SK-N-SH (cell line): ENCODE data around the gene GPN3. TPM values are rescaled to one million over a fixed set of nuclear protein-coding genes. Genes with fewer than 3 reads are reported as not detected.
"Not testable (repeated sequence)": the region's sequence is repeated elsewhere in the genome, so short reads cannot be mapped to it uniquely, and the experiment has no call there.

ENCODE experiments used
- CTCF ChIA-PET: fragments of 300-600, 350-600 bp; formaldehyde crosslinking; extraction: SDS; loops from one replicate; lab custom pipeline; 2021; lab: Yijun Ruan, JAX
- POLR2A ChIA-PET: fragments of 350-600 bp; sonication (Branson Sonifier 250); formaldehyde crosslinking; extraction: SDS; loops from one replicate; lab custom pipeline; 2020; ENCODE audit warnings: antibody characterized with exemption, inconsistent platforms; lab: Yijun Ruan, JAX
- DNase-seq: peaks from one replicate; pipeline ENCODE4 v3.0.0; 2012
- H2AFZ ChIP-seq: fragments of 200-600 bp; sonication (generic); 2 replicates; pipeline ENCODE4 v1.8.1; 2016; ENCODE audit warnings: antibody characterized with exemption, mild to moderate bottlenecking, low read depth
- H3F3A ChIP-seq: fragments of 200-600 bp; sonication (generic); replicated peaks from 2 replicates; pipeline ENCODE3; 2016; ENCODE audit warnings: antibody characterized with exemption, mild to moderate bottlenecking; ENCODE audit not compliant: insufficient read depth
- H3K27ac ChIP-seq, 2 experiments: fragments of 200-500 bp in 1 of 2; fragments of 200-600 bp in 1 of 2; sonication (Bioruptor generic) in 1 of 2; sonication (generic), shearing (Covaris generic) in 1 of 2; 2 replicates each; pipeline versions ENCODE4 v1.5.1 to v1.6.1; 2014 to 2016; ENCODE audit warnings: low read depth in 2 of 2, inconsistent platforms in 1 of 2, low read length in 1 of 2, mild to moderate bottlenecking in 1 of 2, mixed read lengths in 1 of 2
- H3K27me3 ChIP-seq: fragments of 200-600 bp; sonication (generic), shearing (Covaris generic); 2 replicates; pipeline ENCODE4 v1.6.1; 2016; ENCODE audit warnings: mixed run types; ENCODE audit not compliant: insufficient read depth
- H3K36me3 ChIP-seq, 2 experiments: fragments of 200-500 bp in 1 of 2; fragments of 200-600 bp in 1 of 2; sonication (Bioruptor generic) in 1 of 2; sonication (generic) in 1 of 2; replicated peaks in 1 of 2; 2 replicates each; pipeline versions ENCODE3 to v1.5.1; 2014 to 2016; ENCODE audit warnings: low read length in 1 of 2, mild to moderate bottlenecking in 1 of 2; ENCODE audit not compliant: insufficient read depth in 2 of 2, control insufficient read depth in 1 of 2
- H3K4me1 ChIP-seq, 2 experiments: fragments of 200-500 bp in 1 of 2; fragments of 200-600 bp in 1 of 2; sonication (Bioruptor generic) in 1 of 2; sonication (generic), shearing (Covaris generic) in 1 of 2; 2 replicates each; pipeline versions ENCODE4 v1.5.1 to v1.6.1; 2014 to 2016; ENCODE audit warnings: low read depth in 1 of 2, low read length in 1 of 2, mixed run types in 1 of 2; ENCODE audit not compliant: insufficient read depth in 2 of 2, control insufficient read depth in 1 of 2
- H3K4me2 ChIP-seq: fragments of 200-600 bp; sonication (generic), shearing (Covaris generic); 2 replicates; pipeline ENCODE4 v1.6.1; 2017; ENCODE audit warnings: mixed run types
- H3K4me3 ChIP-seq, 2 experiments: fragments of 200-500 bp in 1 of 2; fragments of 200-600 bp in 1 of 2; sonication (Bioruptor generic) in 1 of 2; sonication (generic), shearing (Covaris generic) in 1 of 2; 2 replicates each; pipeline versions ENCODE4 v1.5.1 to v1.8.1; 2014 to 2016; ENCODE audit warnings: low read depth in 2 of 2, inconsistent platforms in 1 of 2, low read length in 1 of 2, mild to moderate bottlenecking in 1 of 2, mixed read lengths in 1 of 2, moderate library complexity in 1 of 2
- H3K79me2 ChIP-seq: fragments of 200-600 bp; sonication (generic); 2 replicates; pipeline ENCODE4 v1.8.1; 2017; ENCODE audit warnings: mild to moderate bottlenecking; ENCODE audit not compliant: insufficient read depth
- H3K9ac ChIP-seq: fragments of 200-600 bp; sonication (generic); 2 replicates; pipeline ENCODE4 v1.6.1; 2017; ENCODE audit warnings: mixed run types
- H3K9me2 ChIP-seq: fragments of 200-600 bp; sonication (generic); 2 replicates; pipeline ENCODE4 v1.6.1; 2017; ENCODE audit warnings: mixed run types
- H3K9me3 ChIP-seq: fragments of 200-600 bp; sonication (generic); 2 replicates; pipeline ENCODE4 v1.6.1; 2017; ENCODE audit warnings: mixed run types, mild to moderate bottlenecking, moderate library complexity
- H4K20me1 ChIP-seq: fragments of 200-600 bp; sonication (generic); 2 replicates; pipeline ENCODE4 v1.6.1; 2017; ENCODE audit warnings: mild to moderate bottlenecking, mixed run types; ENCODE audit not compliant: insufficient read depth
- CHD2 ChIP-seq: fragments of 150-350 bp; IDR thresholded peaks from 2 replicates; pipeline ENCODE4 v1.6.1; 2018; ENCODE audit warnings: low read length; ENCODE audit not compliant: partially characterized antibody
- EZH2phosphoT487 ChIP-seq: fragments of 200-600 bp; sonication (generic); IDR thresholded peaks from 2 replicates; pipeline ENCODE4 v1.6.1; 2017; ENCODE audit warnings: low read depth, mixed run types, mild to moderate bottlenecking, antibody characterized with exemption, moderate library complexity, borderline replicate concordance
- FOSL2 ChIP-seq: IDR thresholded peaks from 2 replicates; pipeline ENCODE4 v1.4.0; 2012; ENCODE audit warnings: low read depth, mild to moderate bottlenecking, moderate library complexity, borderline replicate concordance
- FOXJ3 ChIP-seq: sonication (generic); formaldehyde crosslinking; IDR thresholded peaks from 2 replicates; pipeline ENCODE4 v1.5.1; 2020; ENCODE audit warnings: mild to moderate bottlenecking, missing genetic modification reagents
- JUND ChIP-seq: IDR thresholded peaks from 2 replicates; pipeline ENCODE4 v1.4.0; 2012
- NFIC ChIP-seq: IDR thresholded peaks from 2 replicates; pipeline ENCODE4 v1.4.0; 2012; ENCODE audit warnings: borderline replicate concordance
- NRF1 ChIP-seq: IDR thresholded peaks from 2 replicates; pipeline ENCODE4 v1.6.1; 2012; ENCODE audit warnings: low read depth, mild to moderate bottlenecking, low read length
- POLR2AphosphoS5 ChIP-seq: IDR thresholded peaks from 2 replicates; pipeline ENCODE4 v1.6.1; 2012; ENCODE audit warnings: low read depth, low read length
- RAD21 ChIP-seq: IDR thresholded peaks from 2 replicates; pipeline ENCODE4 v1.6.1; 2012; ENCODE audit warnings: mild to moderate bottlenecking, low read length
- SIN3A ChIP-seq: IDR thresholded peaks from 2 replicates; pipeline ENCODE4 v1.6.1; 2012; ENCODE audit warnings: low read depth, mild to moderate bottlenecking, low read length, moderate library complexity, borderline replicate concordance
- SMC3 ChIP-seq: IDR thresholded peaks from 2 replicates; pipeline ENCODE4 v1.6.1; 2012; ENCODE audit warnings: low read depth, low read length, improper control_type of control experiment
- TAF1 ChIP-seq: IDR thresholded peaks from 2 replicates; pipeline ENCODE4 v1.6.1; 2012; ENCODE audit warnings: low read depth, mild to moderate bottlenecking, low read length, moderate library complexity, borderline replicate concordance
- TCF12 ChIP-seq: IDR thresholded peaks from 2 replicates; pipeline ENCODE4 v1.4.0; 2012
- WGBS: methylation state at CpG from one replicate; pipeline ENCODE4 v1.1.6; 2017; ENCODE audit warnings: low lambda C conversion rate; 5-methylcytosine and 5-hydroxymethylcytosine counted together
- polyA plus RNA-seq, 3 experiments: library from polyadenylated mRNA; depleted of rRNA; stranded (reverse); fragments of >200 nt; gene quantifications; 2 replicates each; pipeline ENCODE4 v1.2.3, GENCODE V29; 2012
- TF ChIP-seq, protein P1 (sequence below): fragments of 150-350 bp; IDR thresholded peaks from 2 replicates; pipeline ENCODE4 v1.6.1; 2016; ENCODE audit warnings: mild to moderate bottlenecking, low read depth, low read length
- TF ChIP-seq, protein P2 (sequence below): fragments of 200-600 bp; sonication (generic); IDR thresholded peaks from 2 replicates; pipeline ENCODE4 v1.6.1; 2017; ENCODE audit warnings: antibody characterized with exemption, mild to moderate bottlenecking, moderate library complexity
- TF ChIP-seq, protein P3 (sequence below): IDR thresholded peaks from 2 replicates; pipeline ENCODE4 v1.4.0; 2012; ENCODE audit warnings: low read depth, borderline replicate concordance
- TF ChIP-seq, protein P4 (sequence below): IDR thresholded peaks from 2 replicates; pipeline ENCODE4 v1.4.0; 2012; ENCODE audit warnings: low read depth, borderline replicate concordance
- TF ChIP-seq, protein P5 (sequence below): IDR thresholded peaks from 2 replicates; pipeline ENCODE4 v1.4.0; 2012; ENCODE audit warnings: low read depth

Gene GPN3
- polyA plus RNA-seq, 1 of the 3 experiments (the other 2 are of a cell fraction): 21.6 TPM

DNA sequence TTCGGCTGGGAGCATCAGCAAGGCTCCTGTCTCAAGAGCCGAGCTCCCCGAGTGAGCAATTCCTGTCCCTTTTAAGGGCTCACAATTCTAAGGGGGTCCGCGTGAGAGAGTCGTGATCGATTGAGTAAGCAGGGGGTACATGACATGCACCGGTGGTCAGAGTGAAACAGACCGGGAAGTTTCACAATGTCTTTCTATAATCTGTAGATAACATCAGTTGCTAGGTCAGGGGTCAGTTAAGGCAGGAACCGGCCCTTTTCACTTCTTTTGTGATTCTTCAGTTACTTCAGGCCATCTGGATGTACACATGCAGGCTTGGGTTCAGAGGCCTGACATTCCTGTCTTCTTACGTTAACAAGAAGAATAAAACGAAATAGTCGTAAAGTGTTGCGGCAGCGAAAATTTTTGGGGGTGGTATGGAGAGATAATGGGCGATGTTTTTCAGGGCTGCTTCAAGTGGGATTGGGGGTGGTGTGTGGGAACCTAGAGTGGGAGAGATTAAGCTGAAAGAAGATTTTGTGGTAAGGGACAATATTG, 62.9 kb downstream of the GPN3 start:
- H3K27ac ChIP-seq, H3K4me3 ChIP-seq, DNase-seq, H3K4me2 ChIP-seq, H3K9ac ChIP-seq, H3K9me3 ChIP-seq, H3F3A ChIP-seq, H3K27me3 ChIP-seq, H3K9me2 ChIP-seq, H4K20me1 ChIP-seq, H3K4me1 ChIP-seq, POLR2A ChIA-PET: not testable (repeated sequence)
- Histone ChIP-seq H2AFZ (peak overlapping the region; percentile 100; the same call in 1 of the 2 replicates), H3K36me3 (peaks cover 4 to 14% of the 10 kb centered on the region in 2 experiments), H3K79me2 (peaks cover 33% of the 10 kb centered on the region)
- CTCF ChIA-PET: interaction anchor here (1.4 kb wide), 1 partner anchor 26 kb away, joined by 3 read pairs; no protein-coding TSS in a partner anchor
- WGBS: 95% methylated on average over 16 of the region's 16 CpGs

DNA sequence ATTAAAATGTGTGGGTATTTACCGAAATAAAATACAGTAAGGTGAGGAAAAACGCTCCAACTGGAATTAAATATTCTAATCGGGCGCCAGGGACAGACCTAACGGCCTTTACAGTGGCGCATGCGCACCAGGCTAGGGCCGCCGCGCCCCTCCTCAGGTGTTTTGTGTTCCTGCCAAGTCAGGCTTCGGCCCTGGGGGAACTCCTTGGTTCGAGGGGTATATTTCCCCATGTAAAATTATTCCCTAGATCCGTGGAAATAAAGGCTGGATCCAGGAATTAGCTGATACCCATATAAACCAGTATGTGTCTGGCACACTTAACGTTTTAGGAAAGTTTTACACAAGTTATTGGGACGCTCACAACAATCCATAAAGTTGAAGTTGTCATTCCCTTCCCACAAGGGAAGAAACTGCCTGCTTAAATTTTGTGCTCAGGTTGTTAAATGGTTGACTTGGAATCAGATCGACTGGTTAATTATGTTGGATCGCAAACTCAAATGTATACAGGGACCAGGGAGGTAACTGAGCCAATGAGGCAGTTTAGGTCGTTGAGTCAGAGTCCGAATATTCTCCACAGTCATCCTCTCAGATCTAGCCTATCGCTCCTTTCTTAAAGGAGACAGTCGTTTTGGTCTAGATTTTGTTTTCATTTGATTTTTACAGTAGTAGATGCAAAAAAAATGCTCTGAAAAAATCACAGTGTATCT, 63.9 kb downstream of the GPN3 start:
- Histone ChIP-seq H3K36me3 (peaks cover 7 to 18% of the 10 kb centered on the region in 2 experiments), H3K79me2 (peaks cover 43% of the 10 kb centered on the region), H3K4me1 (peaks cover 0 to 5% of the 10 kb centered on the region in 2 experiments; a peak in 2 of 4 replicates), H3K27ac (peak overlapping the region; percentile 95 to 98), H4K20me1 (no peaks in the 10 kb centered on the region), H3K4me2 (peak overlapping the region; percentile 75), H3K9me2 (no peaks in the 10 kb centered on the region), H3K4me3 (peak overlapping the region; percentile 81 to 99), H2AFZ (peak overlapping the region; percentile 100), H3K9me3 (no peaks in the 10 kb centered on the region), H3K9ac (peak overlapping the region; percentile 90), H3F3A (peaks cover 5% of the 10 kb centered on the region), H3K27me3 (no peaks in the 10 kb centered on the region)
- WGBS: 17% methylated on average over 20 of the region's 21 CpGs
- ChIA-PET CTCF (interaction anchor here (1.1 to 1.8 kb wide), 3 partner anchors 27 to 64 kb away, joined by 3 to 7 read pairs (median 4); partner anchors contain the start of genes FAM216A and GPN3), POLR2A (no interaction called here)
- DNase-seq: peak; percentile 87
- TF ChIP-seq POLR2AphosphoS5: peak; percentile 76
- TF ChIP-seq, protein P1, sequence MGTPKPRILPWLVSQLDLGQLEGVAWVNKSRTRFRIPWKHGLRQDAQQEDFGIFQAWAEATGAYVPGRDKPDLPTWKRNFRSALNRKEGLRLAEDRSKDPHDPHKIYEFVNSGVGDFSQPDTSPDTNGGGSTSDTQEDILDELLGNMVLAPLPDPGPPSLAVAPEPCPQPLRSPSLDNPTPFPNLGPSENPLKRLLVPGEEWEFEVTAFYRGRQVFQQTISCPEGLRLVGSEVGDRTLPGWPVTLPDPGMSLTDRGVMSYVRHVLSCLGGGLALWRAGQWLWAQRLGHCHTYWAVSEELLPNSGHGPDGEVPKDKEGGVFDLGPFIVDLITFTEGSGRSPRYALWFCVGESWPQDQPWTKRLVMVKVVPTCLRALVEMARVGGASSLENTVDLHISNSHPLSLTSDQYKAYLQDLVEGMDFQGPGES: no peak
- TF ChIP-seq NRF1: peak; percentile 91
- no peak for TF ChIP-seq EZH2phosphoT487
- TF ChIP-seq NFIC: peak; percentile 36; the same call in 1 of the 2 replicates
- no peak for TF ChIP-seq CHD2
- TF ChIP-seq FOSL2: no peak
- TF ChIP-seq TAF1: 0 out of 2 replicates have a peak, but pooled peaks have one; percentile 5
- TF ChIP-seq SMC3: no peak
- TF ChIP-seq, protein P2, sequence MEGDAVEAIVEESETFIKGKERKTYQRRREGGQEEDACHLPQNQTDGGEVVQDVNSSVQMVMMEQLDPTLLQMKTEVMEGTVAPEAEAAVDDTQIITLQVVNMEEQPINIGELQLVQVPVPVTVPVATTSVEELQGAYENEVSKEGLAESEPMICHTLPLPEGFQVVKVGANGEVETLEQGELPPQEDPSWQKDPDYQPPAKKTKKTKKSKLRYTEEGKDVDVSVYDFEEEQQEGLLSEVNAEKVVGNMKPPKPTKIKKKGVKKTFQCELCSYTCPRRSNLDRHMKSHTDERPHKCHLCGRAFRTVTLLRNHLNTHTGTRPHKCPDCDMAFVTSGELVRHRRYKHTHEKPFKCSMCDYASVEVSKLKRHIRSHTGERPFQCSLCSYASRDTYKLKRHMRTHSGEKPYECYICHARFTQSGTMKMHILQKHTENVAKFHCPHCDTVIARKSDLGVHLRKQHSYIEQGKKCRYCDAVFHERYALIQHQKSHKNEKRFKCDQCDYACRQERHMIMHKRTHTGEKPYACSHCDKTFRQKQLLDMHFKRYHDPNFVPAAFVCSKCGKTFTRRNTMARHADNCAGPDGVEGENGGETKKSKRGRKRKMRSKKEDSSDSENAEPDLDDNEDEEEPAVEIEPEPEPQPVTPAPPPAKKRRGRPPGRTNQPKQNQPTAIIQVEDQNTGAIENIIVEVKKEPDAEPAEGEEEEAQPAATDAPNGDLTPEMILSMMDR: no peak
- TF ChIP-seq, protein P3, sequence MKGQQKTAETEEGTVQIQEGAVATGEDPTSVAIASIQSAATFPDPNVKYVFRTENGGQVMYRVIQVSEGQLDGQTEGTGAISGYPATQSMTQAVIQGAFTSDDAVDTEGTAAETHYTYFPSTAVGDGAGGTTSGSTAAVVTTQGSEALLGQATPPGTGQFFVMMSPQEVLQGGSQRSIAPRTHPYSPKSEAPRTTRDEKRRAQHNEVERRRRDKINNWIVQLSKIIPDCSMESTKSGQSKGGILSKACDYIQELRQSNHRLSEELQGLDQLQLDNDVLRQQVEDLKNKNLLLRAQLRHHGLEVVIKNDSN: no peak
- no peak for TF ChIP-seq SIN3A
- TF ChIP-seq, protein P4, sequence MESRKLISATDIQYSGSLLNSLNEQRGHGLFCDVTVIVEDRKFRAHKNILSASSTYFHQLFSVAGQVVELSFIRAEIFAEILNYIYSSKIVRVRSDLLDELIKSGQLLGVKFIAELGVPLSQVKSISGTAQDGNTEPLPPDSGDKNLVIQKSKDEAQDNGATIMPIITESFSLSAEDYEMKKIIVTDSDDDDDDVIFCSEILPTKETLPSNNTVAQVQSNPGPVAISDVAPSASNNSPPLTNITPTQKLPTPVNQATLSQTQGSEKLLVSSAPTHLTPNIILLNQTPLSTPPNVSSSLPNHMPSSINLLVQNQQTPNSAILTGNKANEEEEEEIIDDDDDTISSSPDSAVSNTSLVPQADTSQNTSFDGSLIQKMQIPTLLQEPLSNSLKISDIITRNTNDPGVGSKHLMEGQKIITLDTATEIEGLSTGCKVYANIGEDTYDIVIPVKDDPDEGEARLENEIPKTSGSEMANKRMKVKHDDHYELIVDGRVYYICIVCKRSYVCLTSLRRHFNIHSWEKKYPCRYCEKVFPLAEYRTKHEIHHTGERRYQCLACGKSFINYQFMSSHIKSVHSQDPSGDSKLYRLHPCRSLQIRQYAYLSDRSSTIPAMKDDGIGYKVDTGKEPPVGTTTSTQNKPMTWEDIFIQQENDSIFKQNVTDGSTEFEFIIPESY: no peak
- no peak for TF ChIP-seq TCF12
- no peak for TF ChIP-seq FOXJ3
- no peak for TF ChIP-seq RAD21
- TF ChIP-seq, protein P5, sequence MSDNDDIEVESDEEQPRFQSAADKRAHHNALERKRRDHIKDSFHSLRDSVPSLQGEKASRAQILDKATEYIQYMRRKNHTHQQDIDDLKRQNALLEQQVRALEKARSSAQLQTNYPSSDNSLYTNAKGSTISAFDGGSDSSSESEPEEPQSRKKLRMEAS: peak; percentile 39; the same call in 1 of the 2 replicates
- no peak for TF ChIP-seq JUND
